OCI-LY7 (cell line): ENCODE results near the gene POC1B.

ENCODE experiments used
- EZH2phosphoT487 ChIP-seq: fragments of 200-600 bp; sonication (generic); IDR thresholded peaks from 2 replicates; pipeline ENCODE4 v1.6.1; 2018; ENCODE audit warnings: low read depth, borderline replicate concordance, mild to moderate bottlenecking, mixed run types, antibody characterized with exemption, low read length, moderate library complexity, mixed read lengths
- TF ChIP-seq, protein P1 (sequence below): fragments of 200-600 bp; sonication (generic); conservative IDR thresholded peaks from 2 replicates; pipeline ENCODE4 v1.5.1; 2014; ENCODE audit warnings: mild to moderate bottlenecking, antibody characterized with exemption, low read length, moderate library complexity, mixed read lengths

DNA sequence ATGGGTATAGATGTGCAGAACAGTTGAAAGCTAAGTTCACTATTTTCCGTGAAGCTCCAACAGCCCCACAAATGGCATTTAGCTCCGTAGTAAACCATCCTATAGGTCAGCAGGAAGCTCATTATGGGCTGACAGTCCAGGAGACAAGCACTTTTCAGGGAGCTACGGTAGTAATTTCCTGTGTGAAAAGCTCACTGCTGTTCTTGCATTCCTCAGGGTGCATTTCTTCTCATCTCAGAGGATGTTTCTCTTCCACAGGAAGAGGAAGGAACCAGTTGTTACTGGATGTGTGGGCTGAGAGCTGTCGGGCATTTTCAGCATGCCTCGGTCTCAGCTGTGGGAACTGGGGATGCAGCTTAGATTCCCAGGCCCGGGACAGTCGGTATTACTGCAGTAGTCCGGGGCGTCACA is 74.0 kb downstream of the POC1B start:
- TF ChIP-seq, protein P1, sequence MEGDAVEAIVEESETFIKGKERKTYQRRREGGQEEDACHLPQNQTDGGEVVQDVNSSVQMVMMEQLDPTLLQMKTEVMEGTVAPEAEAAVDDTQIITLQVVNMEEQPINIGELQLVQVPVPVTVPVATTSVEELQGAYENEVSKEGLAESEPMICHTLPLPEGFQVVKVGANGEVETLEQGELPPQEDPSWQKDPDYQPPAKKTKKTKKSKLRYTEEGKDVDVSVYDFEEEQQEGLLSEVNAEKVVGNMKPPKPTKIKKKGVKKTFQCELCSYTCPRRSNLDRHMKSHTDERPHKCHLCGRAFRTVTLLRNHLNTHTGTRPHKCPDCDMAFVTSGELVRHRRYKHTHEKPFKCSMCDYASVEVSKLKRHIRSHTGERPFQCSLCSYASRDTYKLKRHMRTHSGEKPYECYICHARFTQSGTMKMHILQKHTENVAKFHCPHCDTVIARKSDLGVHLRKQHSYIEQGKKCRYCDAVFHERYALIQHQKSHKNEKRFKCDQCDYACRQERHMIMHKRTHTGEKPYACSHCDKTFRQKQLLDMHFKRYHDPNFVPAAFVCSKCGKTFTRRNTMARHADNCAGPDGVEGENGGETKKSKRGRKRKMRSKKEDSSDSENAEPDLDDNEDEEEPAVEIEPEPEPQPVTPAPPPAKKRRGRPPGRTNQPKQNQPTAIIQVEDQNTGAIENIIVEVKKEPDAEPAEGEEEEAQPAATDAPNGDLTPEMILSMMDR = no peak
- no peak for TF ChIP-seq EZH2phosphoT487
